Ishikawa (cell line): ENCODE measurements around the gene AGAP3.
A peak's percentile ranks its signal among the peaks of the same experiment; 100 is the strongest.

Experiments
- CEBPB ChIP-seq: IDR thresholded peaks from 2 replicates; pipeline ENCODE4 v1.6.1; 2012
- CREB1 ChIP-seq: IDR thresholded peaks from 2 replicates; pipeline ENCODE4 v1.6.1; 2012; ENCODE audit warnings: low read depth
- EGR1 ChIP-seq: IDR thresholded peaks from 2 replicates; pipeline ENCODE4 v1.6.1; 2012
- EP300 ChIP-seq: IDR thresholded peaks from 2 replicates; pipeline ENCODE4 v1.6.1; 2012; ENCODE audit warnings: borderline replicate concordance
- FOXM1 ChIP-seq: IDR thresholded peaks from 2 replicates; pipeline ENCODE4 v1.6.1; 2012; ENCODE audit warnings: low read depth, borderline replicate concordance
- NFIC ChIP-seq: IDR thresholded peaks from 2 replicates; pipeline ENCODE4 v1.6.1; 2012
- RAD21 ChIP-seq: IDR thresholded peaks from 2 replicates; pipeline ENCODE4 v1.6.1; 2012; ENCODE audit warnings: low read depth
- TAF1 ChIP-seq: IDR thresholded peaks from 2 replicates; pipeline ENCODE4 v1.6.1; 2012; ENCODE audit warnings: low read depth, mild to moderate bottlenecking
- TCF12 ChIP-seq: IDR thresholded peaks from 2 replicates; pipeline ENCODE4 v1.6.1; 2012; ENCODE audit warnings: low read depth
- TEAD4 ChIP-seq: IDR thresholded peaks from 2 replicates; pipeline ENCODE4 v1.6.1; 2012
- YY1 ChIP-seq: IDR thresholded peaks from 2 replicates; pipeline ENCODE4 v1.6.1; 2012; ENCODE audit warnings: low read depth
- ZBTB7A ChIP-seq: IDR thresholded peaks from 2 replicates; pipeline ENCODE4 v1.6.1; 2012; ENCODE audit warnings: low read depth
- TF ChIP-seq, protein P1 (sequence below): IDR thresholded peaks from 2 replicates; pipeline ENCODE4 v1.6.1; 2012
- TF ChIP-seq, protein P2 (sequence below): IDR thresholded peaks from 2 replicates; pipeline ENCODE4 v1.6.1; 2012; ENCODE audit warnings: low read depth, mild to moderate bottlenecking
- TF ChIP-seq, protein P3 (sequence below): IDR thresholded peaks from 2 replicates; pipeline ENCODE4 v1.6.1; 2012

Gene AGAP3

DNA sequence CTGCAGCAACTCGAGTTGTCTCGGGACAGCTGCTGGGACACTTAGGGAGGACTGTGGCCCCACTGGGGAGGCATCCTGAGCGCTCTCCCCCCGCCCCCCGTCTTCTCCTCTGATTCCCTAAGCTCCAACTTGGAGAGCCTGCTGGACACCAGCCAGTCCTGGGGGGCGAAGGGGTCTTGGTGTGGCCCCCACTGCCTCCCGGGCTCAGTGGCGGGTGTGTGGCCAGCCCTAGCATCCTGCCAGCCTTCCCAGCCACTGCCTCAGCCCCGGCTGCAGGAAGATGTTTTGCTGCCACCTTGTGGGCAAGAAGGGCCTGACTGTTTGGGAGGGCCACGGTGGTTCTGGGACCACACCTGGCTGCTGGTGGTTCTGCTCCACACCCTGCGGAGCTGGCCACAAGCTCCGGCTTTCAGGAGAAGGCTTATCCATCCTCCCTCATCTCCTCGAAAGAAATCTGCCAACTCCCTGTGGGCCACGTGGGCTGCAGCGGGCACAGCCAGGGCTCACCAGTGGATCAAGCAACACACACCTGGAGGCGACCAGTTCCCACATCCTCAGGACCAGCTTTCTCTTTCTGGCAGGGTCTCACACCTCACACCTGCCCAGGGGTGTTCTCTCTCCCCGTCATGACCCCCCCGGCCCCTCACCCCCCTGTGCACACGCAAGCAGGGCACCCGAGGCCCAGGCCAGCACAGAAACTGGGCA, 24.8 kb downstream of the AGAP3 start:
- TF ChIP-seq, protein P1, sequence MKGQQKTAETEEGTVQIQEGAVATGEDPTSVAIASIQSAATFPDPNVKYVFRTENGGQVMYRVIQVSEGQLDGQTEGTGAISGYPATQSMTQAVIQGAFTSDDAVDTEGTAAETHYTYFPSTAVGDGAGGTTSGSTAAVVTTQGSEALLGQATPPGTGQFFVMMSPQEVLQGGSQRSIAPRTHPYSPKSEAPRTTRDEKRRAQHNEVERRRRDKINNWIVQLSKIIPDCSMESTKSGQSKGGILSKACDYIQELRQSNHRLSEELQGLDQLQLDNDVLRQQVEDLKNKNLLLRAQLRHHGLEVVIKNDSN = no peak
- TF ChIP-seq YY1 (no peak), RAD21 (peak; percentile 89), NFIC (no peak), TEAD4 (no peak), FOXM1 (no peak), ZBTB7A (0 out of 2 replicates have a peak, but pooled peaks have one; percentile 32), EP300 (no peak), CEBPB (no peak), CREB1 (no peak), TCF12 (no peak)
- TF ChIP-seq, protein P2, sequence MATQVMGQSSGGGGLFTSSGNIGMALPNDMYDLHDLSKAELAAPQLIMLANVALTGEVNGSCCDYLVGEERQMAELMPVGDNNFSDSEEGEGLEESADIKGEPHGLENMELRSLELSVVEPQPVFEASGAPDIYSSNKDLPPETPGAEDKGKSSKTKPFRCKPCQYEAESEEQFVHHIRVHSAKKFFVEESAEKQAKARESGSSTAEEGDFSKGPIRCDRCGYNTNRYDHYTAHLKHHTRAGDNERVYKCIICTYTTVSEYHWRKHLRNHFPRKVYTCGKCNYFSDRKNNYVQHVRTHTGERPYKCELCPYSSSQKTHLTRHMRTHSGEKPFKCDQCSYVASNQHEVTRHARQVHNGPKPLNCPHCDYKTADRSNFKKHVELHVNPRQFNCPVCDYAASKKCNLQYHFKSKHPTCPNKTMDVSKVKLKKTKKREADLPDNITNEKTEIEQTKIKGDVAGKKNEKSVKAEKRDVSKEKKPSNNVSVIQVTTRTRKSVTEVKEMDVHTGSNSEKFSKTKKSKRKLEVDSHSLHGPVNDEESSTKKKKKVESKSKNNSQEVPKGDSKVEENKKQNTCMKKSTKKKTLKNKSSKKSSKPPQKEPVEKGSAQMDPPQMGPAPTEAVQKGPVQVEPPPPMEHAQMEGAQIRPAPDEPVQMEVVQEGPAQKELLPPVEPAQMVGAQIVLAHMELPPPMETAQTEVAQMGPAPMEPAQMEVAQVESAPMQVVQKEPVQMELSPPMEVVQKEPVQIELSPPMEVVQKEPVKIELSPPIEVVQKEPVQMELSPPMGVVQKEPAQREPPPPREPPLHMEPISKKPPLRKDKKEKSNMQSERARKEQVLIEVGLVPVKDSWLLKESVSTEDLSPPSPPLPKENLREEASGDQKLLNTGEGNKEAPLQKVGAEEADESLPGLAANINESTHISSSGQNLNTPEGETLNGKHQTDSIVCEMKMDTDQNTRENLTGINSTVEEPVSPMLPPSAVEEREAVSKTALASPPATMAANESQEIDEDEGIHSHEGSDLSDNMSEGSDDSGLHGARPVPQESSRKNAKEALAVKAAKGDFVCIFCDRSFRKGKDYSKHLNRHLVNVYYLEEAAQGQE = no peak
- TF ChIP-seq, protein P3, sequence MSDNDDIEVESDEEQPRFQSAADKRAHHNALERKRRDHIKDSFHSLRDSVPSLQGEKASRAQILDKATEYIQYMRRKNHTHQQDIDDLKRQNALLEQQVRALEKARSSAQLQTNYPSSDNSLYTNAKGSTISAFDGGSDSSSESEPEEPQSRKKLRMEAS = peak; percentile 32; the same call in 1 of the 2 replicates

DNA sequence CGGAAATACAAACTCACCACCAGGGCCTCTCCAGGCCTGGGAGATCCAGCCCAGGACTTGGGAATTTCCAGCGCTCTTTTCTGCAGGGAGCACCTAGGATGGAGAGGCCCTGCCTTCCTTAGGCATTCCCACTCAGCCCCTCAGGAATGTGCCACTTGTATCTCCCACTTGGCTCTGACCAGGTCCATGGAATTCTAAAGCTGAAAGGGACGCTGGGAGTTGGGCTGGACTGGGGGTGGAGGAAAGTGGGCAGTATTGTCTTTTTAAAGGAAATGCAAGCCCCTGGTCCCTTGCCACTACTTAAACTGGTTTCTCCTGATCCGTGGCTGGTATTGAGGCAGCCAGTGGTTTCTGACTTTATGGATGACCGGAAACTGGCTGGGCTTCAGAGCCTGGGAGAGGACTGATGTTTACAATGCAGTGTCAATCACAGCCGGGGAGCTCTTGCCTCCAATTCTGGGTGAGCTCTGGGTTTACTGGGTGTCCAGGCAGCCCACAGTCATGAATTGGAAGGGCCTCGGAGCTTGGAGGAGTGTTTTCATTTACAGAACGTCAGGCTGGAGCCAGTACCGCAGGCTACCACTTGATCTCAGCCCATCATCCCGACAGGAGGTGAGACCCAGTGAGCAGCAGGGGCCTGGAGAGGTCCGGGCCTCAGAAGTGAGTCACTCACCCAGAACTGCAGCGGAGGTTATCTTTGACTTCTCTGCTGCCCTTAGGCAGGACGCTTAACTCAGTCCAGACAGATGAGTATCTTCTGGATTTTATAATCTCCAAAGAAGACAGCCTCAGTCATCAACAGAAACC, 27.3 kb downstream of the AGAP3 start:
- 0 out of 2 replicates have a peak, but pooled peaks have one; percentile 2 for TF ChIP-seq CEBPB
- TF ChIP-seq TCF12 = peak; percentile 62; the same call in 1 of the 2 replicates
- TF ChIP-seq FOXM1 = no peak
- TF ChIP-seq NFIC = peak; percentile 74
- peak; percentile 86 for TF ChIP-seq TEAD4
- TF ChIP-seq EGR1 = 0 out of 2 replicates have a peak, but pooled peaks have one; percentile 17
- TF ChIP-seq, protein P2 = no peak
- TF ChIP-seq TAF1 = peak; percentile 37; the same call in 1 of the 2 replicates
- TF ChIP-seq, protein P3 = no peak; the same call in 1 of the 2 replicates

DNA sequence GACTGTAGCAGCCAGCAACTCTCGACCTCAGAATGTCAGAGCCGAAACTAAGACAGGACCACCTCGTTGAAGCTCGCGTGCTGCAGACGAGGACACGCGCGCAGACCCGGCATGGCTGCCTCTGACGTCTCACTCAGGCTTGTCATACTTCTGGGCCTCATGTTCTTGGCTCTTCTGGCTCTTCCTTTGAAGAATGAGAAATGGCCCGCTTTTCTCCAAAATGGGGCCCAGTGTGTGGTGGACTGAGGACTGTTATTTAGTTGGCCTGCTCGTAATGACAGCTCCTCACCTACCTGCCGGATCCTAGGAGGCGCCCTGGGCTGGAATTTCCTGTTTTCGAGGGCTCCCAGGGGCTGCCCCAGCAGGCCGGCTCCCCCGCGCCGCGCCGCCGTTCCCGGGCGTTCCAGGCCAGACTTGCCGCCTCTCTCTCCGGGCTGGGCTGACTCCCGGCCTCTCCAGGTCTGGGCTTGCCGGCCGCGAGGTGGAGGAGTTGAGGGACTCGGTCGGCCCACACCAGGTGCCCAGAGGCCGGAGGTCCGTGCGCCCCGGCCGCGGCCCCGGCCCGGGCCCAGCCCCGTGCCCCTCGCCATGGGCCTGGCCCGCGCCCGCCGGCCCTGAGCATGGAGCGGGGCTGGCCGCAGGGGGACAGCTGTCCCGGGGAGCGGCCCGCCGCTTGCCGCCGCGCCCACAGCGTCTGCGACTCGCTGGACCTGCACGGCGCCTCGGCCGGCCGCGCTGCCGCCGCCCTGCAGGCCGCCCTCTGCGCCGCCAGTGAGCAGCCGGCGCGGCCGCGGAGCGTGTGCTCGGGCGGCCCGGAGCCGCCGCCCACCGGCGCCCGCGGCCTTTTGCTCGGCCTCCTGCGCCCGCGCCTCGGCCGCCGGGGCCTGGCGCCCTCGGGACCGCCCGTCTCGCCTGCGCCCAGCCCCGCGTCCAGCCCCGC, 28.1 kb downstream of the AGAP3 start:
- TF ChIP-seq ZBTB7A = 0 out of 2 replicates have a peak, but pooled peaks have one; percentile 43
- TF ChIP-seq, protein P2 = no peak
- peak; percentile 37; the same call in 1 of the 2 replicates for TF ChIP-seq TAF1
- no peak for TF ChIP-seq EP300
- TF ChIP-seq, protein P3 = no peak
- peak; percentile 42; the same call in 1 of the 2 replicates for TF ChIP-seq TEAD4
- TF ChIP-seq YY1 = 0 out of 2 replicates have a peak, but pooled peaks have one; percentile 27
- TF ChIP-seq TCF12 = no peak
- TF ChIP-seq RAD21 = no peak
- TF ChIP-seq, protein P1 = no peak
- TF ChIP-seq CEBPB = no peak
- no peak for TF ChIP-seq CREB1
- no peak for TF ChIP-seq FOXM1
- TF ChIP-seq EGR1 = no peak
- peak; percentile 3; the same call in 1 of the 2 replicates for TF ChIP-seq NFIC
